SK-N-SH (cell line): Measurements from ENCODE around the gene KLHL26.

Experiments
- EP300 ChIP-seq, 2 experiments: IDR thresholded peaks; 2 replicates each; pipeline versions ENCODE4 v1.4.0 to v1.6.1; 2012; ENCODE audit warnings: borderline replicate concordance in 1 of 2, low read depth in 1 of 2, low read length in 1 of 2
- JUND ChIP-seq: IDR thresholded peaks from 2 replicates; pipeline ENCODE4 v1.4.0; 2012
- NRF1 ChIP-seq: IDR thresholded peaks from 2 replicates; pipeline ENCODE4 v1.6.1; 2012; ENCODE audit warnings: low read depth, mild to moderate bottlenecking, low read length
- POLR2AphosphoS5 ChIP-seq: IDR thresholded peaks from 2 replicates; pipeline ENCODE4 v1.6.1; 2012; ENCODE audit warnings: low read depth, low read length
- SIN3A ChIP-seq: IDR thresholded peaks from 2 replicates; pipeline ENCODE4 v1.6.1; 2012; ENCODE audit warnings: low read depth, mild to moderate bottlenecking, low read length, moderate library complexity, borderline replicate concordance
- TAF1 ChIP-seq: IDR thresholded peaks from 2 replicates; pipeline ENCODE4 v1.6.1; 2012; ENCODE audit warnings: low read depth, mild to moderate bottlenecking, low read length, moderate library complexity, borderline replicate concordance
- TF ChIP-seq, protein P1 (sequence below): fragments of 200-600 bp; sonication (generic); IDR thresholded peaks from 2 replicates; pipeline ENCODE4 v1.6.1; 2017; ENCODE audit warnings: antibody characterized with exemption, mild to moderate bottlenecking, moderate library complexity
- TF ChIP-seq, protein P2 (sequence below): IDR thresholded peaks from 2 replicates; pipeline ENCODE4 v1.4.0; 2012; ENCODE audit warnings: low read depth
- TF ChIP-seq, protein P3 (sequence below): fragments of 150-350 bp; IDR thresholded peaks from 2 replicates; pipeline ENCODE4 v1.6.1; 2017; ENCODE audit warnings: antibody characterized with exemption, low read length, low read depth, borderline replicate concordance

DNA sequence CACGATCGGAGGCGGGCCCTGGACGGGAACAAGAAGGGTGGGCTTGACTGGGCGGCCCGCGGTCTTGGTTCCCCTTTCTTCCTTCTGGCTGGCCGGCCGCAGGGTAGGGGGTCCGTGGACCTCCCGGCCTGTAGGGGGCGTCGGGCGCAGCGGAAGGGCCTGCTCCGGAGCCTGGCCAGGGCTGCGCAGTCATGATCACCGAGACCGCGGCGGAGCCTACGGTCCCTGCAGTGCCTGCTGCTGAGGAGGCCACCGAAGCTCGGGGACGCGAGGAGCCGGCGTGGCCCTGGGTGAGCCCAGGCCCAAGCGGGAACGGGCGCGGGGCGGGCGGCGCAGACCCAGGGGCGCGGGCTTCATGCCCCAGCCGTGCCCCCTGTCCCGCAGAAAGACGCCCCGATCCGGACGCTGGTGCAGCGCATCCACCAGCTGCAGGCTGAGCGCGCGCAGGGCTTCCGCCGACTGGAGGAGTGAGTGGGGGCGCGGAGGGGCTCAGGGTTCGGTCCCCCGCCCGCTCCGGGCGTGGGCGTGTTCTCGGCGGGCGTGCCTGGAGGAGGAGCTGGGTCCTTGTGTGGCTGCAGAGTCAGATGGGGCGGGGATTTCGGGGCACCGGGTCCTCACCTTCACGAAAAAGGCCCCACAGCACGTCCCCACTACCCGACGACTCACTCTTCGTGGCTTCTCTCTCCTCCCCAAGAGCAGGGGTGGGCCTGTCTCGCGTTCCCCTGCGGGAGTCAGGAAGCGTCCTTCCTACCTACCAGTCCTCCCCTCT lies 48.0 kb upstream of the KLHL26 start, which contains the start of gene REX1BD:
- TF ChIP-seq, protein P1, sequence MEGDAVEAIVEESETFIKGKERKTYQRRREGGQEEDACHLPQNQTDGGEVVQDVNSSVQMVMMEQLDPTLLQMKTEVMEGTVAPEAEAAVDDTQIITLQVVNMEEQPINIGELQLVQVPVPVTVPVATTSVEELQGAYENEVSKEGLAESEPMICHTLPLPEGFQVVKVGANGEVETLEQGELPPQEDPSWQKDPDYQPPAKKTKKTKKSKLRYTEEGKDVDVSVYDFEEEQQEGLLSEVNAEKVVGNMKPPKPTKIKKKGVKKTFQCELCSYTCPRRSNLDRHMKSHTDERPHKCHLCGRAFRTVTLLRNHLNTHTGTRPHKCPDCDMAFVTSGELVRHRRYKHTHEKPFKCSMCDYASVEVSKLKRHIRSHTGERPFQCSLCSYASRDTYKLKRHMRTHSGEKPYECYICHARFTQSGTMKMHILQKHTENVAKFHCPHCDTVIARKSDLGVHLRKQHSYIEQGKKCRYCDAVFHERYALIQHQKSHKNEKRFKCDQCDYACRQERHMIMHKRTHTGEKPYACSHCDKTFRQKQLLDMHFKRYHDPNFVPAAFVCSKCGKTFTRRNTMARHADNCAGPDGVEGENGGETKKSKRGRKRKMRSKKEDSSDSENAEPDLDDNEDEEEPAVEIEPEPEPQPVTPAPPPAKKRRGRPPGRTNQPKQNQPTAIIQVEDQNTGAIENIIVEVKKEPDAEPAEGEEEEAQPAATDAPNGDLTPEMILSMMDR = peak; percentile 86
- peak; percentile 86; the same call in 1 of the 2 replicates for TF ChIP-seq SIN3A
- TF ChIP-seq, protein P2, sequence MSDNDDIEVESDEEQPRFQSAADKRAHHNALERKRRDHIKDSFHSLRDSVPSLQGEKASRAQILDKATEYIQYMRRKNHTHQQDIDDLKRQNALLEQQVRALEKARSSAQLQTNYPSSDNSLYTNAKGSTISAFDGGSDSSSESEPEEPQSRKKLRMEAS = peak; percentile 77; the same call in 1 of the 2 replicates
- no peak for TF ChIP-seq JUND
- TF ChIP-seq, protein P3, sequence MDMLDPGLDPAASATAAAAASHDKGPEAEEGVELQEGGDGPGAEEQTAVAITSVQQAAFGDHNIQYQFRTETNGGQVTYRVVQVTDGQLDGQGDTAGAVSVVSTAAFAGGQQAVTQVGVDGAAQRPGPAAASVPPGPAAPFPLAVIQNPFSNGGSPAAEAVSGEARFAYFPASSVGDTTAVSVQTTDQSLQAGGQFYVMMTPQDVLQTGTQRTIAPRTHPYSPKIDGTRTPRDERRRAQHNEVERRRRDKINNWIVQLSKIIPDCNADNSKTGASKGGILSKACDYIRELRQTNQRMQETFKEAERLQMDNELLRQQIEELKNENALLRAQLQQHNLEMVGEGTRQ = no peak
- peak; percentile 1; the same call in 1 of the 2 replicates for TF ChIP-seq NRF1
- no peak for TF ChIP-seq EP300 (IDR thresholded peaks at IDR 0.05; ENCODE audit: borderline replicate concordance in 1 of 2, low read depth in 1 of 2, low read length in 1 of 2)
- peak; percentile 52 for TF ChIP-seq POLR2AphosphoS5
- peak; percentile 68; the same call in 1 of the 2 replicates for TF ChIP-seq TAF1
